Vagina (tissue), 2 donors: ENCODE measurements around the gene LHFPL2.

ENCODE experiments used
- POLR2A ChIP-seq, 2 donors: fragments of 450-650 bp; IDR thresholded peaks; one replicate each; pipeline ENCODE4 v1.6.1; 2017; ENCODE audit warnings: antibody characterized with exemption in 2 of 2, mild to moderate bottlenecking in 2 of 2, moderate library complexity in 2 of 2
- TF ChIP-seq, protein P1 (sequence below), 3 experiments: fragments of 450-650 bp in 2 of 3; fragments of 200-600 bp in 1 of 3; sonication (generic) in 1 of 3; IDR thresholded peaks; one replicate each; pipeline ENCODE4 v1.5.1; 2017 to 2019; ENCODE audit warnings: antibody characterized with exemption in 3 of 3, mild to moderate bottlenecking in 2 of 3, moderate library complexity in 2 of 3

DNA sequence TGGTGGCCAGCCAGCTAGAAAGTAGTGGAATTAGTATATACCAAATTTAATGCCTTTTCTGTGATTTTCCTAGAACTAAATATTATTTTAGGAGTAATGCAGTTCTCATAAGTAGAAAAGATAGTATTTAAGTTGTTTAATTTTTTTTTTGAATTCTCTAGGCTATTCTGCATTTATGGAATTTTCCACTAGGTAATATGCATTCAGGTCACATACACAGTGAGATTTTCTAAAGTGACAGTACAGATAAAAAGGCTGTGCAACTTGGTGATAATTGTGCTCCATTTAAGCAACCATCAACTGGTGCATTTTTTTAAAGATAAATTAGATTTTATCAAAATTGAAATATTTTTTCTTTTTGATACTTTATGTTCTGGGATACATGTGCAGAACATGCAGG, 176.7 kb downstream of the LHFPL2 start:
- TF ChIP-seq, protein P1, sequence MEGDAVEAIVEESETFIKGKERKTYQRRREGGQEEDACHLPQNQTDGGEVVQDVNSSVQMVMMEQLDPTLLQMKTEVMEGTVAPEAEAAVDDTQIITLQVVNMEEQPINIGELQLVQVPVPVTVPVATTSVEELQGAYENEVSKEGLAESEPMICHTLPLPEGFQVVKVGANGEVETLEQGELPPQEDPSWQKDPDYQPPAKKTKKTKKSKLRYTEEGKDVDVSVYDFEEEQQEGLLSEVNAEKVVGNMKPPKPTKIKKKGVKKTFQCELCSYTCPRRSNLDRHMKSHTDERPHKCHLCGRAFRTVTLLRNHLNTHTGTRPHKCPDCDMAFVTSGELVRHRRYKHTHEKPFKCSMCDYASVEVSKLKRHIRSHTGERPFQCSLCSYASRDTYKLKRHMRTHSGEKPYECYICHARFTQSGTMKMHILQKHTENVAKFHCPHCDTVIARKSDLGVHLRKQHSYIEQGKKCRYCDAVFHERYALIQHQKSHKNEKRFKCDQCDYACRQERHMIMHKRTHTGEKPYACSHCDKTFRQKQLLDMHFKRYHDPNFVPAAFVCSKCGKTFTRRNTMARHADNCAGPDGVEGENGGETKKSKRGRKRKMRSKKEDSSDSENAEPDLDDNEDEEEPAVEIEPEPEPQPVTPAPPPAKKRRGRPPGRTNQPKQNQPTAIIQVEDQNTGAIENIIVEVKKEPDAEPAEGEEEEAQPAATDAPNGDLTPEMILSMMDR (IDR thresholded peaks at IDR 0.05): no peak
- no peak for TF ChIP-seq POLR2A (IDR thresholded peaks at IDR 0.05)
